H9 (cell line): ENCODE results near the gene AKT3. TPM values are rescaled to one million over a fixed set of nuclear protein-coding genes. Genes with fewer than 3 reads are reported as not detected.

Experiments
- DNase-seq: peaks from one replicate; pipeline ENCODE4 v3.0.0-alpha.2; 2017
- H2AFZ ChIP-seq: one replicate; pipeline ENCODE4 v1.6.1; 2013; ENCODE audit warnings: mild to moderate bottlenecking, low read length, control low read depth, moderate library complexity
- H2AK5ac ChIP-seq: 2 replicates; pipeline ENCODE4 v1.6.1; 2013; ENCODE audit warnings: low read length, control low read depth, mixed read lengths; ENCODE audit not compliant: insufficient read length
- H2BK120ac ChIP-seq: one replicate; pipeline ENCODE4 v1.6.1; 2013; ENCODE audit warnings: low read depth, mild to moderate bottlenecking, low read length, control low read depth, inconsistent platforms; ENCODE audit not compliant: poor library complexity, severe bottlenecking
- H2BK12ac ChIP-seq: 2 replicates; pipeline ENCODE4 v1.6.1; 2013; ENCODE audit warnings: low read length, control low read depth, mixed read lengths, low read depth; ENCODE audit not compliant: insufficient read length
- H2BK15ac ChIP-seq: 2 replicates; pipeline ENCODE4 v1.6.1; 2013; ENCODE audit warnings: low read depth, low read length, control low read depth
- H2BK20ac ChIP-seq: one replicate; pipeline ENCODE4 v1.6.1; 2013; ENCODE audit warnings: low read depth, mild to moderate bottlenecking, low read length, control low read depth, inconsistent platforms; ENCODE audit not compliant: poor library complexity, severe bottlenecking
- H2BK5ac ChIP-seq: 2 replicates; pipeline ENCODE4 v1.6.1; 2013; ENCODE audit warnings: low read length, control low read depth, mixed read lengths; ENCODE audit not compliant: insufficient read length
- H3K14ac ChIP-seq: 2 replicates; pipeline ENCODE4 v1.6.1; 2013; ENCODE audit warnings: low read length, control low read depth; ENCODE audit not compliant: insufficient read depth
- H3K18ac ChIP-seq: 2 replicates; pipeline ENCODE4 v1.6.1; 2013; ENCODE audit warnings: low read depth, mild to moderate bottlenecking, mixed read lengths, low read length, control low read depth; ENCODE audit not compliant: insufficient read length
- H3K23ac ChIP-seq: 2 replicates; pipeline ENCODE4 v1.6.1; 2013; ENCODE audit warnings: low read length, control low read depth, mixed read lengths, low read depth; ENCODE audit not compliant: insufficient read length
- H3K23me2 ChIP-seq: 2 replicates; pipeline ENCODE4 v1.6.1; 2013; ENCODE audit warnings: low read depth, mild to moderate bottlenecking, mixed read lengths, low read length, control low read depth; ENCODE audit not compliant: insufficient read length, poor library complexity, severe bottlenecking
- H3K27ac ChIP-seq: 2 replicates; pipeline ENCODE4 v1.5.1; 2013; ENCODE audit warnings: low read length, control low read depth, mixed read lengths, low read depth; ENCODE audit not compliant: insufficient read length
- H3K27me3 ChIP-seq: 2 replicates; pipeline ENCODE4 v1.6.1; 2013; ENCODE audit warnings: low read length, control low read depth, inconsistent platforms; ENCODE audit not compliant: insufficient read depth
- H3K4ac ChIP-seq: 2 replicates; pipeline ENCODE4 v1.6.1; 2013; ENCODE audit warnings: low read depth, mild to moderate bottlenecking, control low read depth, inconsistent platforms, low read length, moderate library complexity
- H3K4me1 ChIP-seq: 2 replicates; pipeline ENCODE4 v1.6.1; 2013; ENCODE audit warnings: low read length, control low read depth, inconsistent platforms; ENCODE audit not compliant: insufficient read depth
- H3K4me2 ChIP-seq: 2 replicates; pipeline ENCODE4 v1.6.1; 2013; ENCODE audit warnings: low read length, control low read depth, mixed read lengths; ENCODE audit not compliant: insufficient read length, insufficient read depth
- H3K56ac ChIP-seq: 2 replicates; pipeline ENCODE4 v1.6.1; 2013; ENCODE audit warnings: low read depth, mild to moderate bottlenecking, mixed read lengths, low read length, control low read depth; ENCODE audit not compliant: insufficient read length
- H3K79me1 ChIP-seq: 2 replicates; pipeline ENCODE4 v1.6.1; 2013; ENCODE audit warnings: low read depth, mild to moderate bottlenecking, moderate library complexity, low read length, control low read depth, inconsistent platforms; ENCODE audit not compliant: insufficient read depth, poor library complexity, severe bottlenecking
- H3K79me2 ChIP-seq: 2 replicates; pipeline ENCODE4 v1.6.1; 2013; ENCODE audit warnings: low read length, control low read depth, inconsistent platforms; ENCODE audit not compliant: insufficient read depth
- H3K9ac ChIP-seq: 2 replicates; pipeline ENCODE4 v1.6.1; 2013; ENCODE audit warnings: low read length, control low read depth, mixed read lengths; ENCODE audit not compliant: insufficient read length; ENCODE audit errors: extremely low read depth
- H3K9me3 ChIP-seq: one replicate; pipeline ENCODE4 v1.6.1; 2013; ENCODE audit warnings: low read depth, low read length, inconsistent platforms; ENCODE audit not compliant: control insufficient read depth
- H3T11ph ChIP-seq: one replicate; pipeline ENCODE4 v1.6.1; 2013; ENCODE audit warnings: mild to moderate bottlenecking, low read length, control low read depth, inconsistent platforms
- H4K20me1 ChIP-seq: one replicate; pipeline ENCODE4 v1.6.1; 2013; ENCODE audit not compliant: control insufficient read depth, insufficient read length, insufficient read depth
- H4K5ac ChIP-seq: 2 replicates; pipeline ENCODE4 v1.6.1; 2013; ENCODE audit warnings: low read depth, mild to moderate bottlenecking, mixed read lengths, low read length, control low read depth; ENCODE audit not compliant: insufficient read length
- H4K8ac ChIP-seq: replicated peaks from 2 replicates; pipeline ENCODE4 v1.6.1; 2013; ENCODE audit warnings: low read length, control low read depth, mixed read lengths, low read depth; ENCODE audit not compliant: insufficient read length
- H4K91ac ChIP-seq: 2 replicates; pipeline ENCODE4 v1.6.1; 2013; ENCODE audit warnings: low read depth, mild to moderate bottlenecking, moderate library complexity, mixed read lengths, low read length, control low read depth; ENCODE audit not compliant: insufficient read length
- H3K27ac Mint-ChIP-seq, 3 experiments: 2 replicates in 2 of 3; 3 replicates in 1 of 3; pipeline ENCODE4 v1.8.0; 2020 to 2021; ENCODE audit warnings: mixed read lengths in 3 of 3, mild to moderate bottlenecking in 1 of 3, moderate library complexity in 1 of 3
- H3K27me3 Mint-ChIP-seq: 2 replicates; pipeline ENCODE4 v1.8.0; 2021; ENCODE audit warnings: low read depth, mild to moderate bottlenecking, moderate library complexity, mixed read lengths
- H3K36me3 Mint-ChIP-seq, 3 experiments: 2 replicates in 2 of 3; 3 replicates in 1 of 3; pipeline ENCODE4 v1.8.0; 2020 to 2021; ENCODE audit warnings: low read depth in 3 of 3, mixed read lengths in 3 of 3; ENCODE audit not compliant: insufficient read depth in 1 of 3
- H3K4me1 Mint-ChIP-seq, 2 experiments: 2 replicates each; pipeline ENCODE4 v1.8.0; 2020; ENCODE audit warnings: mixed read lengths in 2 of 2
- H3K4me3 Mint-ChIP-seq, 2 experiments: 2 replicates in 1 of 2; 3 replicates in 1 of 2; pipeline ENCODE4 v1.8.0; 2020 to 2021; ENCODE audit warnings: mild to moderate bottlenecking in 2 of 2, mixed read lengths in 2 of 2, moderate library complexity in 1 of 2
- H3K9me3 Mint-ChIP-seq, 2 experiments: 2 replicates in 1 of 2; 3 replicates in 1 of 2; pipeline ENCODE4 v1.8.0; 2020; ENCODE audit warnings: mild to moderate bottlenecking in 2 of 2, mixed read lengths in 2 of 2, moderate library complexity in 1 of 2
- CTCF ChIP-seq: fragments of 200-600 bp; sonication (generic); conservative IDR thresholded peaks from 3 replicates; pipeline ENCODE4 v1.8.0; 2021; ENCODE audit warnings: antibody characterized with exemption, mild to moderate bottlenecking
- WGBS: extraction: QIAGEN DNeasy Blood & Tissue Kit; methylation state at CpG from one replicate; pipeline ENCODE4 v1.1.7; 2013; ENCODE audit warnings: missing lambda C conversion rate, low lambda C conversion rate, mixed read lengths; ENCODE audit not compliant: insufficient read length; ENCODE audit errors: extremely low coverage; 5-methylcytosine and 5-hydroxymethylcytosine counted together
- total RNA-seq: library from RNA; stranded (reverse); gene quantifications from 2 replicates; pipeline ENCODE4 v1.2.1, GENCODE V29; 2021

Gene AKT3
- total RNA-seq, 1 experiment from 2014 or later = 27.8 TPM

- Histone ChIP-seq H2BK120ac (no peak overlapping the region), H2BK12ac (no peak overlapping the region), H3K18ac (no peak overlapping the region), H2AFZ (no peak overlapping the region), H3K79me1 (no peaks in the 10 kb centered on the region), H3K14ac (no peak overlapping the region), H2BK15ac (no peak overlapping the region), H3T11ph (no peak overlapping the region), H2BK20ac (no peak overlapping the region), H3K56ac (no peak overlapping the region), H3K9ac (no peak overlapping the region), H2AK5ac (no peak overlapping the region), H3K4me2 (no peak overlapping the region), H4K91ac (no peak overlapping the region), H4K8ac (no peak overlapping the region), H4K20me1 (no peaks in the 10 kb centered on the region), H3K23ac (no peak overlapping the region), H3K4ac (no peak overlapping the region), H3K27ac (no peak overlapping the region), H3K27me3 (no peaks in the 10 kb centered on the region), H3K23me2 (no peaks in the 10 kb centered on the region), H3K79me2 (no peaks in the 10 kb centered on the region), H3K9me3 (no peaks in the 10 kb centered on the region), H3K4me1 (peaks cover 3% of the 10 kb centered on the region; the same call in 1 of the 2 replicates), H4K5ac (no peak overlapping the region), H2BK5ac (no peak overlapping the region)
- TF ChIP-seq CTCF = no peak
- H3K27me3 Mint-ChIP-seq = no peaks in the 10 kb centered on the region
- DNase-seq = no peak
- no CpG with 5 or more reads among the region's 5 CpGs for WGBS
- peaks cover 4 to 9% of the 10 kb centered on the region in 2 experiments for H3K4me1 Mint-ChIP-seq
- no peaks in the 10 kb centered on the region for H3K9me3 Mint-ChIP-seq
- H3K36me3 Mint-ChIP-seq = peaks cover 2 to 7% (median 3%) of the 10 kb centered on the region in 3 experiments; a peak in 5 of 7 replicates
- H3K4me3 Mint-ChIP-seq = no peak overlapping the region
- no peak overlapping the region; a peak in 1 of 7 replicates for H3K27ac Mint-ChIP-seq
Observed at GRCh38 chr1:243667133-243667532, 182.9 kb downstream of the AKT3 start.
